Glutamatergic neuron (in vitro differentiated cells): ENCODE results near the gene SUPT20HL2. TPM values are rescaled to one million over a fixed set of nuclear protein-coding genes. Genes with fewer than 3 reads are reported as not detected.
"Not testable (repeated sequence)": the region's sequence is repeated elsewhere in the genome, so short reads cannot be mapped to it uniquely, and the experiment has no call there.

Source experiments
- DNase-seq: peaks from one replicate; pipeline ENCODE4 v3.0.0; 2022
- H3K27ac Mint-ChIP-seq: one replicate; pipeline ENCODE4 v1.8.0; 2020; ENCODE audit warnings: mild to moderate bottlenecking, mixed read lengths, inconsistent platforms; ENCODE audit not compliant: unreplicated experiment
- H3K27me3 Mint-ChIP-seq: one replicate; pipeline ENCODE4 v1.8.0; 2020; ENCODE audit warnings: mild to moderate bottlenecking, moderate library complexity, mixed read lengths, inconsistent platforms; ENCODE audit not compliant: unreplicated experiment
- H3K36me3 Mint-ChIP-seq: one replicate; pipeline ENCODE4 v1.8.0; 2020; ENCODE audit warnings: mild to moderate bottlenecking, mixed read lengths, inconsistent platforms; ENCODE audit not compliant: unreplicated experiment
- H3K4me1 Mint-ChIP-seq: one replicate; pipeline ENCODE4 v1.8.0; 2020; ENCODE audit warnings: mild to moderate bottlenecking, low read depth, mixed read lengths, inconsistent platforms; ENCODE audit not compliant: unreplicated experiment
- H3K4me3 Mint-ChIP-seq: one replicate; pipeline ENCODE4 v1.8.0; 2020; ENCODE audit warnings: mild to moderate bottlenecking, mixed read lengths, inconsistent platforms; ENCODE audit not compliant: unreplicated experiment
- H3K9me3 Mint-ChIP-seq: one replicate; pipeline ENCODE4 v1.8.0; 2020; ENCODE audit warnings: mild to moderate bottlenecking, moderate library complexity, mixed read lengths, inconsistent platforms; ENCODE audit not compliant: unreplicated experiment
- CTCF ChIP-seq: fragments of 200-600 bp; sonication (generic); IDR thresholded peaks from one replicate; pipeline ENCODE4 v1.5.0; 2021; ENCODE audit not compliant: partially characterized antibody, unreplicated experiment
- long read RNA-seq: library from polyadenylated mRNA; unstranded; transcript quantifications from one replicate; pipeline ENCODE4 v2.0.0, GENCODE V29; 2020; ENCODE audit not compliant: unreplicated experiment
- total RNA-seq: library from RNA; stranded (reverse); fragmentation: NEBNext Ultra II Directional; extraction: Animal tissue kit (Norgen Biotek cat#: 25700); gene quantifications from one replicate; pipeline ENCODE4 v1.2.1, GENCODE V29; 2021; ENCODE audit not compliant: unreplicated experiment

Gene SUPT20HL2
- 0.22 TPM for total RNA-seq
- long read RNA-seq: 0 reads

DNA sequence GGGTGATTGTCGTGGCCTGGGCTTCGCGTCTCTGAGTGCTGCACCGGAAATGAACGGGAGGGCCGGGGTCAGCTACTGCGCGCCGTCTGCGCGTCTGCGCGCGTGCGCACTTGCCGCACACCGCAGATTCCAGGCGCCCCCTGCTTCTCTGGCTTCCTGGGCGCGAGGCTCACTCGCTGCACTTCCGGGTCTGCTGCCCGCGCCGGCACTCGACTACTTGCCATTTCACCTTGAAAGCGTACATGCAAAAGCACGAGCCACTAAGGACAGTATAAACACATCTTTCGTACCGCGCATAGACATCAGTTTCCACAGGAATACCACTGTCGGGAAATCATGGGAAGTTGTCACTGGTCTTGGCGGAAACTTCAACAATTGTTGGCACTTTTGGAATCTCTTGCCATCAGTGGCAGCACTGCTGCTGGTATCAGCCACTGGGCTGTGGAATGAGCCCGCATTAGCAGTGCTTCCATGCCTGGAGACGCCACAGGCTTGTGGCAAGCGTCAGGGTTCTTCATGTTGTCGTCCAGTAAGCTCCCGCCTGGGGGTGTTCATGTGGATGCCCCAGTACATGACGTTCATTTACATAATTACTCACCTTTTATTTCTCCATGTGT is at the start of gene SUPT20HL2:
Gene SUPT20HL2, minus strand, starts transcription at position 51 of the 617 bp plus-strand sequence. CDS start 754 bp downstream, outside the sequence.
- TF ChIP-seq CTCF: no peak
- H3K4me3 Mint-ChIP-seq: no peak within 1 kb of the TSS

DNA sequence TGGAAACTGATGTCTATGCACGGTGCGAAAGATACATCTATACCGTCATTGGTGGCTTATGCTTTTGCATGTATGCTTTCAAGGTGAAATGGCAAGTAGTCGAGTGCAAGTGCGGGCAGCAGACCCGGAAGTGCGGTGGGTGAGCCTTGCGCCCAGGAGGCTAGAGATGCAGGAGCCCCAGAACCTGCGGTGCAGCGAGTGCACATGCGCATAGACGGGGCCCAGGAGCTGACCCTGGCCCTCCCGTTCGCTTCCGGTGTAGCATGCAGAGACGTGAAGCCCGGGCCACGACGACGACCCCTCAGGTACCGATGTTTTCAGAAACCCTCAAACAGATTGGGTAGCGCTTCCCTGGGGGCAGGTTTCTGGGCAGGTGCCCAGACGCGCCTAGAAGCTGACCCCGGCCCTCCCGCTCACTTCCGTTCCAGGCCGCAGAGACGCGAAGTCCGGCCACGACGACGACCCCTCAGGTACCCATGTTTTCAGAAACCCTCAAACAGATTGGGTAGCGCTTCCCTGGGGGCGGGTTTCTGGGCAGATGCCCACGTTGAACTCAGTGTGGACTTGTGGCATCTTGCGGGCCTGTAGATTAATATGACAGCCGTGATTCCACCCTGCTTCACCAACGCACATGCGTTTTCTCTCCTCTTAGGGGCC is 48.3 kb upstream of the SUPT20HL2 start:
- H3K36me3 Mint-ChIP-seq, DNase-seq, H3K27ac Mint-ChIP-seq, H3K4me1 Mint-ChIP-seq, H3K9me3 Mint-ChIP-seq, H3K27me3 Mint-ChIP-seq, H3K4me3 Mint-ChIP-seq: not testable (repeated sequence)

More for the DNA sequence above, at the start of gene SUPT20HL2:
- Mint-ChIP-seq H3K4me1 (no peaks in the 10 kb centered on the region), H3K36me3 (no peaks in the 10 kb centered on the region), H3K27me3 (no peaks in the 10 kb centered on the region), H3K27ac (no peak within 1 kb of the TSS), H3K9me3 (no peaks in the 10 kb centered on the region)
- no peak for DNase-seq

DNA sequence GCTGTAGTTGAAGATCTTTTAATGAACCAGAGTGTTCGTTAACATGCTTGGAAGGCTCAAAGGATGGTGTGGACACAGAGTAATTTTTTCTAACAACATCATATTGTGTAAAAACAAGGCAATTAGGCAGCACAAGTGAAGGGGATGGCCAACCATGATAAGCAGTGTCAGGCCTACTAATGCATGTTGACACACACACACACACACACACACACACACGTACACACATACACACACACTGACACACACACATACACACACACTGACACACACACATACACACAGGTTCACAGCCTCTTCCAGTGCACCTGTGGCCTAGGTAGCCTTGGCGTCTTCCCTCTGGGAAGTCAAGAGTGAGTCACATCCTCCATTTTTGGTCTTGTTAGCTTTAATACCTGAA is 46.4 kb upstream of the SUPT20HL2 start, which contains the start of gene SUPT20HL1:
Gene SUPT20HL1, plus strand, starts transcription at position 368 of the 400 bp plus-strand sequence. CDS start 2,122 bp downstream, outside the sequence.
- no peaks in the 10 kb centered on the region for H3K4me1 Mint-ChIP-seq
- H3K36me3 Mint-ChIP-seq: no peaks in the 10 kb centered on the region
- no peak for DNase-seq
- no peaks in the 10 kb centered on the region for H3K9me3 Mint-ChIP-seq
- H3K27ac Mint-ChIP-seq: no peak within 1 kb of the TSS
- peaks cover 1% of the 10 kb centered on the region for H3K27me3 Mint-ChIP-seq
- TF ChIP-seq CTCF: no peak
- H3K4me3 Mint-ChIP-seq: no peak within 1 kb of the TSS

GRCh38 chrX:24357106-24357505 is 43.2 kb upstream of the SUPT20HL2 start:
- no peaks in the 10 kb centered on the region for H3K27me3 Mint-ChIP-seq
- H3K4me1 Mint-ChIP-seq: no peaks in the 10 kb centered on the region
- H3K27ac Mint-ChIP-seq: no peak overlapping the region
- H3K36me3 Mint-ChIP-seq: no peaks in the 10 kb centered on the region
- DNase-seq: no peak
- no peak overlapping the region for H3K4me3 Mint-ChIP-seq
- no peaks in the 10 kb centered on the region for H3K9me3 Mint-ChIP-seq
- TF ChIP-seq CTCF: no peak

DNA sequence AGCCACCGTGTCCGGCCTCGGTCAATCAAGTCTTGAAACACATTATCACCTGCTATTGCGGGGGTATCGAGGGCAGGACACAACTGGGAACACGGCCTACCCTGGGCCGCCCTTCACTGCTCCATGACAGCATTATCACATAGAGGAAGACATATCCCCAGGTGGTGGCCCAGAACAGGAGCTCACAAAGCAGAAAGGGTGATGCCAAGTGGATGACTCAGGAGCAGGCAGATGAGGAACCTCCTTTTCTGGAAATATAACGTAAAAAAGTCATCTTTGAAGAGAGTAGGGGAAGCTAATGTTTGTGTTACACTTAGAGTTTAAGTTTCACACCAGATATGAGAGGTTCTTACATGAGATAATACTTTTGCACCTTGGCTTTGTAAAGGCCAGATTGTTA is 41.2 kb upstream of the SUPT20HL2 start:
- no peaks in the 10 kb centered on the region for H3K27me3 Mint-ChIP-seq
- H3K4me1 Mint-ChIP-seq: no peaks in the 10 kb centered on the region
- no peak overlapping the region for H3K4me3 Mint-ChIP-seq
- no peaks in the 10 kb centered on the region for H3K9me3 Mint-ChIP-seq
- H3K36me3 Mint-ChIP-seq: no peaks in the 10 kb centered on the region
- H3K27ac Mint-ChIP-seq: no peak overlapping the region
- DNase-seq: no peak
- no peak for TF ChIP-seq CTCF
